A549 treated with ZK216348 at 1 μM for 4 hours (cell line): Measurements from ENCODE around the gene MXI1. TPM values are rescaled to one million over a fixed set of nuclear protein-coding genes. Genes with fewer than 3 reads are reported as not detected.

Experiments used
- total RNA-seq: library from RNA; stranded (reverse); fragments of 200-300 nt; extraction: Qiagen RNA extraction; gene quantifications from 5 replicates; pipeline ENCODE4 v1.2.3, GENCODE V29; 2022; ENCODE audit warnings: low read depth

The MXI1 gene
- 5.6 to 8.8 TPM (median 6.7 TPM) in 5 replicates for total RNA-seq

GRCh38 chr10:110207011-110207804 lies at the start of gene MXI1:
Gene MXI1 (plus strand): TSS chr10:110207605. CDS start chr10:110207809, 204 bp downstream.

GRCh38 chr10:110304780-110305421 lies 97.5 kb downstream of the MXI1 start, which contains the start of gene SMNDC1:
Gene SMNDC1 (minus strand): TSS chr10:110304920. CDS start chr10:110303587, 1,333 bp downstream.

Other genes with a start within 250 kb of the MXI1 start
- gene ADD3, start 199.6 kb upstream of the MXI1 start, total RNA-seq = 4.5 to 7.3 TPM (median 5.3 TPM) in 5 replicates
- gene SMNDC1, start 97.3 kb downstream of the MXI1 start, total RNA-seq = 44.9 to 62.6 TPM (median 49.4 TPM) in 5 replicates